ENCODE results near the gene PIAS1. TPM values are rescaled to one million over a fixed set of nuclear protein-coding genes. Genes with fewer than 3 reads are reported as not detected.

The PIAS1 gene
- total and polyA plus RNA-seq, 8 donors: 10.6 to 29.0 (median 17.6) TPM

- Histone ChIP-seq H3K36me3 (no peaks in the 10 kb centered on the region), H3K4me1 (peaks cover 0 to 11% (median 3%) of the 10 kb centered on the region in 3 donors), H3K27ac (no peak overlapping the region), H3K4me3 (peak overlapping the region; percentile 76 to 97 (median 90)), H3K27me3 (no peaks in the 10 kb centered on the region), H3K9me3 (no peaks in the 10 kb centered on the region)
- TF ChIP-seq CTCF (IDR thresholded peaks at IDR 0.05): no peak
- ATAC-seq: no peak
- intact Hi-C loops (cut with DNase I): no loop called here
- no peak for DNase-seq
- 36 to 39% methylated on average over 25 of the region's 25 CpGs for WGBS, 2 donors
- FAIRE-seq: no peak
Measured at GRCh38 chr15:68228143-68228970, 174.2 kb downstream of the PIAS1 start.

GRCh38 chr15:68228971-68229385, 174.9 kb downstream of the PIAS1 start:
- peak in 1 of 4 donors; percentile 3 for ATAC-seq
- TF ChIP-seq CTCF (IDR thresholded peaks at IDR 0.05): no peak
- intact Hi-C loops (cut with DNase I): no loop called here

GRCh38 chr15:68229386-68230156, 175.5 kb downstream of the PIAS1 start, which contains the start of gene CLN6:
TSS of gene CLN6 (minus strand) at chr15:68229728. CDS start at chr15:68229584, 144 bp downstream.
- no peak for FAIRE-seq
- peak within 1 kb of the TSS; percentile 76 to 97 (median 90) for H3K4me3 ChIP-seq
- peak; percentile 72 to 90 (median 82) for DNase-seq
- no peak for TF ChIP-seq CTCF (IDR thresholded peaks at IDR 0.05)
- no peaks in the 10 kb centered on the region for H3K27me3 ChIP-seq
- ATAC-seq: peak; percentile 94 to 97 (median 96)
- H3K27ac ChIP-seq: peak within 1 kb of the TSS; percentile 62 to 79 (median 68)
- 1% methylated on average over 46 to 82 of the region's 82 CpGs for WGBS, 2 donors
- intact Hi-C loops (cut with DNase I): no loop called here
- peaks cover 0 to 11% (median 3%) of the 10 kb centered on the region in 3 donors for H3K4me1 ChIP-seq
- no peaks in the 10 kb centered on the region for H3K36me3 ChIP-seq
- H3K9me3 ChIP-seq: no peaks in the 10 kb centered on the region

More at GRCh38 chr15:68228971-68229385, 174.9 kb downstream of the PIAS1 start:
- Histone ChIP-seq H3K9me3 (no peaks in the 10 kb centered on the region), H3K4me1 (peaks cover 0 to 11% (median 3%) of the 10 kb centered on the region in 3 donors), H3K27me3 (no peaks in the 10 kb centered on the region), H3K4me3 (peak overlapping the region; percentile 76 to 97 (median 90)), H3K36me3 (no peaks in the 10 kb centered on the region), H3K27ac (peak overlapping the region; percentile 62 to 79 (median 68))
- WGBS, 2 donors: 0 to 2% methylated on average over 25 to 39 of the region's 39 CpGs
- no peak for FAIRE-seq
- DNase-seq: peak in 1 of 6 donors; percentile 34

GRCh38 chr15:68230157-68231100, 176.3 kb downstream of the PIAS1 start:
- Histone ChIP-seq H3K4me3 (peak overlapping the region; percentile 76 to 97 (median 90)), H3K9me3 (no peaks in the 10 kb centered on the region), H3K27ac (peak overlapping the region in 2 of 4 donors; percentile 19 to 66), H3K36me3 (no peaks in the 10 kb centered on the region), H3K4me1 (peaks cover 0 to 11% (median 3%) of the 10 kb centered on the region in 3 donors), H3K27me3 (no peaks in the 10 kb centered on the region)
- FAIRE-seq: no peak
- no peak for DNase-seq
- WGBS, 2 donors: 53% methylated on average over 20 of the region's 20 CpGs
- TF ChIP-seq CTCF (IDR thresholded peaks at IDR 0.05): no peak
- intact Hi-C loops (cut with DNase I): no loop called here
- no peak for ATAC-seq
